Activated B cell treated with CpG ODN at 0.5 μM for 24 hours (primary cell): ENCODE measurements around the gene METTL25. TPM values are rescaled to one million over a fixed set of nuclear protein-coding genes. Genes with fewer than 3 reads are reported as not detected.
A peak's percentile ranks its signal among the peaks of the same experiment; 100 is the strongest.
"Not testable (repeated sequence)": the region's sequence is repeated elsewhere in the genome, so short reads cannot be mapped to it uniquely, and the experiment has no call there.

Experiments used
- ATAC-seq: fragments of 200-7000 bp; cut with Tn5 transposase; one replicate; pipeline ENCODE4 v1.10.0; 2021; ENCODE audit warnings: low read depth, mild to moderate bottlenecking, moderate library complexity
- CTCF ChIA-PET: fragments of 350-600 bp; sonication (Branson Sonifier 250); formaldehyde crosslinking; loops from one replicate; lab custom pipeline; 2021; ENCODE audit warnings: antibody characterized with exemption; lab: Charles Lee
- POLR2A ChIA-PET: fragments of 350-600 bp; sonication (Branson Sonifier 250); formaldehyde crosslinking; loops from one replicate; lab custom pipeline; 2021; ENCODE audit warnings: antibody characterized with exemption; lab: Charles Lee
- DNase-seq: peaks from one replicate; pipeline ENCODE4 v3.0.0; 2022
- H3K27ac Mint-ChIP-seq: one replicate; pipeline ENCODE4 v1.8.0; 2020; ENCODE audit warnings: mixed read lengths
- H3K27me3 Mint-ChIP-seq: one replicate; pipeline ENCODE4 v1.8.0; 2021; ENCODE audit warnings: mixed read lengths
- H3K36me3 Mint-ChIP-seq: one replicate; pipeline ENCODE4 v1.8.0; 2021; ENCODE audit warnings: low read depth, mixed read lengths
- H3K4me1 Mint-ChIP-seq: one replicate; pipeline ENCODE4 v1.8.0; 2021; ENCODE audit warnings: mixed read lengths
- H3K4me3 Mint-ChIP-seq: one replicate; pipeline ENCODE4 v1.8.0; 2020; ENCODE audit warnings: mild to moderate bottlenecking, mixed read lengths
- H3K9me3 Mint-ChIP-seq: one replicate; pipeline ENCODE4 v1.8.0; 2020; ENCODE audit warnings: mixed read lengths
- CTCF ChIP-seq: fragments of 200-600 bp; IDR thresholded peaks from one replicate; pipeline ENCODE4 v1.8.0; 2022; ENCODE audit warnings: antibody characterized with exemption, mild to moderate bottlenecking
- intact Hi-C: fragments of 100-400 bp; cut with micrococcal nuclease; formaldehyde crosslinking; loops from one replicate; pipeline ENCODE4 v1.15.1; 2024
- total RNA-seq: library from RNA; stranded (reverse); gene quantifications from 2 replicates; pipeline ENCODE4 v1.2.3, GENCODE V29; 2022

The METTL25 gene
- total RNA-seq, 1 donor from 2014 or later, result 17.1 TPM

GRCh38 chr12:82357340-82357739, 989 bp upstream of the METTL25 start:
- no peak for TF ChIP-seq CTCF
- DNase-seq (no peak), ATAC-seq (no peak)
- ChIA-PET CTCF (no interaction called here), POLR2A (interaction anchor here (1.2 to 1.9 kb wide), 2 partner anchors 14 to 329 kb away, joined by 3 to 24 read pairs; partner anchors contain the start of gene TMTC2)
- H3K36me3 Mint-ChIP-seq, result peaks cover 58% of the 10 kb centered on the region
- H3K4me3 Mint-ChIP-seq, result peak overlapping the region; percentile 98
- H3K9me3 Mint-ChIP-seq, result no peaks in the 10 kb centered on the region
- peaks cover 56% of the 10 kb centered on the region for H3K4me1 Mint-ChIP-seq
- peak overlapping the region; percentile 97 for H3K27ac Mint-ChIP-seq
- intact Hi-C loops, result no loop called here
- no peaks in the 10 kb centered on the region for H3K27me3 Mint-ChIP-seq

GRCh38 chr12:82357845-82358199, 507 bp upstream of the METTL25 start:
- ChIA-PET CTCF (interaction anchor here (0.9 to 1.2 kb wide), 4 partner anchors 11 to 328 kb away, joined by 3 to 4 read pairs (median 4); no protein-coding TSS in a partner anchor), POLR2A (interaction anchor here (1.0 to 1.9 kb wide), 3 partner anchors 14 to 328 kb away, joined by 3 to 24 read pairs (median 3); partner anchors contain the start of gene TMTC2)
- peak overlapping the region; percentile 97 for H3K27ac Mint-ChIP-seq
- peak overlapping the region; percentile 98 for H3K4me3 Mint-ChIP-seq
- no peaks in the 10 kb centered on the region for H3K9me3 Mint-ChIP-seq
- H3K27me3 Mint-ChIP-seq, result no peaks in the 10 kb centered on the region
- H3K4me1 Mint-ChIP-seq, result peaks cover 61% of the 10 kb centered on the region
- H3K36me3 Mint-ChIP-seq, result peaks cover 58% of the 10 kb centered on the region
- no peak for TF ChIP-seq CTCF
- DNase-seq (no peak), ATAC-seq (no peak)
- intact Hi-C loops, result loop anchor here (1.0 kb wide), 1 partner anchor 328 kb away; the partner anchor contains the start of gene TMTC2

- peak overlapping the region; percentile 97 for H3K27ac Mint-ChIP-seq
Observed at GRCh38 chr12:82359115-82359478, 768 bp downstream of the METTL25 start.

GRCh38 chr12:82360834-82361233, 2.5 kb downstream of the METTL25 start:
- intact Hi-C loops, POLR2A ChIA-PET, ATAC-seq, H3K27ac Mint-ChIP-seq, H3K27me3 Mint-ChIP-seq, H3K4me3 Mint-ChIP-seq, DNase-seq, H3K9me3 Mint-ChIP-seq, CTCF ChIA-PET: not testable (repeated sequence)
- Mint-ChIP-seq H3K36me3 (peaks cover 32% of the 10 kb centered on the region), H3K4me1 (peaks cover 56% of the 10 kb centered on the region)

More at GRCh38 chr12:82359115-82359478, 768 bp downstream of the METTL25 start:
- no peaks in the 10 kb centered on the region for H3K27me3 Mint-ChIP-seq
- intact Hi-C loops, result no loop called here
- ChIA-PET POLR2A (interaction anchor here (1.9 kb wide), 1 partner anchor 327 kb away, joined by 24 read pairs; the partner anchor contains the start of gene TMTC2), CTCF (interaction anchor here (1.2 kb wide), 1 partner anchor 327 kb away, joined by 3 read pairs; no protein-coding TSS in a partner anchor)
- peak overlapping the region; percentile 98 for H3K4me3 Mint-ChIP-seq
- DNase-seq, result no peak
- H3K4me1 Mint-ChIP-seq, result peaks cover 63% of the 10 kb centered on the region
- no peaks in the 10 kb centered on the region for H3K9me3 Mint-ChIP-seq
- peaks cover 47% of the 10 kb centered on the region for H3K36me3 Mint-ChIP-seq
- no peak for ATAC-seq
- no peak for TF ChIP-seq CTCF

GRCh38 chr12:82361461-82361915, 3.2 kb downstream of the METTL25 start:
- intact Hi-C loops, result no loop called here
- ChIA-PET CTCF (no interaction called here), POLR2A (no interaction called here)
- DNase-seq (no peak), ATAC-seq (no peak)
- no peaks in the 10 kb centered on the region for H3K9me3 Mint-ChIP-seq
- TF ChIP-seq CTCF, result no peak
- H3K36me3 Mint-ChIP-seq, result peaks cover 26% of the 10 kb centered on the region
- peaks cover 49% of the 10 kb centered on the region for H3K4me1 Mint-ChIP-seq
- no peaks in the 10 kb centered on the region for H3K27me3 Mint-ChIP-seq
- H3K4me3 Mint-ChIP-seq, result no peak overlapping the region
- H3K27ac Mint-ChIP-seq, result no peak overlapping the region
